ENCODE results near the gene PSMD11.

- TF ChIP-seq POLR2AphosphoS5 (IDR thresholded peaks at IDR 0.05; ENCODE audit: insufficient read depth, low read depth, low read length) (no peak), MYC (IDR thresholded peaks at IDR 0.05; ENCODE audit: low read depth, low read length) (no peak), CTCF (IDR thresholded peaks at IDR 0.05; ENCODE audit: extremely low read depth in 1 of 2, insufficient read depth in 1 of 2, low read depth in 1 of 2, low read length in 2 of 2) (no peak), POLR2A (IDR thresholded peaks at IDR 0.05; ENCODE audit: low read depth, low read length) (no peak)
Measured at GRCh38 chr17:32470405-32471167, 26.3 kb downstream of the PSMD11 start.
